DND-41 (cell line): Measurements from ENCODE around the gene SCPEP1.

Experiments
- CTCF ChIP-seq: IDR thresholded peaks from 2 replicates; pipeline ENCODE4 v1.5.1; 2012; ENCODE audit warnings: borderline replicate concordance, low read length, moderate library complexity, mild to moderate bottlenecking; ENCODE audit not compliant: poor library complexity, severe bottlenecking; ENCODE audit errors: extremely low read depth
- EZH2 ChIP-seq: IDR thresholded peaks from 3 replicates; pipeline ENCODE4 v1.6.1; 2012; ENCODE audit warnings: borderline replicate concordance, low read depth, mild to moderate bottlenecking, moderate library complexity, low read length, inconsistent platforms; ENCODE audit not compliant: severe bottlenecking

GRCh38 chr17:56930739-56931337 lies 47.1 kb upstream of the SCPEP1 start:
- TF ChIP-seq EZH2 = no peak
- TF ChIP-seq CTCF = no peak
